K562 (cell line): ENCODE measurements around the gene BAIAP2. TPM values are rescaled to one million over a fixed set of nuclear protein-coding genes. Genes with fewer than 3 reads are reported as not detected.

Experiments
- ATF1 ChIP-seq, 2 experiments: fragments of 450-650 bp in 1 of 2; IDR thresholded peaks; 2 replicates each; pipeline ENCODE4 v1.6.1; 2016; ENCODE audit warnings: missing compliant biosample characterization in 1 of 2, missing genetic modification characterization in 1 of 2
- ATF7 ChIP-seq: fragments of 450-650 bp; IDR thresholded peaks from 2 replicates; pipeline ENCODE4 v1.7.1; 2014; ENCODE audit warnings: mild to moderate bottlenecking, moderate library complexity
- BRF2 ChIP-seq: IDR thresholded peaks from 3 replicates; pipeline ENCODE4 v1.6.1; 2011; ENCODE audit warnings: borderline replicate concordance, mild to moderate bottlenecking; ENCODE audit not compliant: insufficient read length, insufficient read depth
- CREB1 ChIP-seq, 2 experiments: sonication (generic) in 1 of 2; formaldehyde crosslinking in 1 of 2; IDR thresholded peaks; 2 replicates each; pipeline versions ENCODE4 v1.6.1 to v1.8.0; 2012 to 2022; ENCODE audit warnings: inconsistent platforms in 1 of 2, mild to moderate bottlenecking in 1 of 2, missing genetic modification reagents in 1 of 2, moderate library complexity in 1 of 2
- HMGXB4 ChIP-seq: sonication (generic); formaldehyde crosslinking; IDR thresholded peaks from 2 replicates; pipeline ENCODE4 v1.8.1; 2023; ENCODE audit warnings: mild to moderate bottlenecking, missing genetic modification reagents
- IRF1 ChIP-seq: sonication (generic); formaldehyde crosslinking; IDR thresholded peaks from 2 replicates; pipeline ENCODE4 v1.8.0; 2022; ENCODE audit warnings: missing genetic modification reagents, mild to moderate bottlenecking, borderline replicate concordance
- MEIS2 ChIP-seq: fragments of 450-650 bp; IDR thresholded peaks from 2 replicates; pipeline ENCODE4 v1.6.1; 2014; ENCODE audit warnings: mild to moderate bottlenecking; ENCODE audit not compliant: partially characterized antibody
- MYNN ChIP-seq, 2 experiments: sonication (generic); formaldehyde crosslinking in 1 of 2; IDR thresholded peaks; 2 replicates each; pipeline versions ENCODE4 v1.5.0 to v1.6.1; 2016 to 2020; ENCODE audit warnings: antibody characterized with exemption in 1 of 2, missing genetic modification reagents in 1 of 2
- SP1 ChIP-seq: sonication (generic); formaldehyde crosslinking; IDR thresholded peaks from 2 replicates; pipeline ENCODE4 v1.8.1; 2022; ENCODE audit warnings: mild to moderate bottlenecking, missing genetic modification reagents
- SRSF1 ChIP-seq: fragments of 200-400 bp; formaldehyde crosslinking; IDR thresholded peaks from 2 replicates; pipeline ENCODE4 v1.6.1; 2017; ENCODE audit warnings: mild to moderate bottlenecking, low read depth, low read length, moderate library complexity
- STAT5B ChIP-seq: fragments of 250-450 bp; sonication (Bioruptor Pico); IDR thresholded peaks from 2 replicates; pipeline ENCODE4 v1.8.0; 2021; ENCODE audit warnings: mild to moderate bottlenecking, inconsistent platforms
- TCF3 ChIP-seq: sonication (generic); formaldehyde crosslinking; IDR thresholded peaks from 2 replicates; pipeline ENCODE4 v1.4.0; 2020; ENCODE audit warnings: mild to moderate bottlenecking, missing genetic modification reagents
- ZNF146 ChIP-seq: IDR thresholded peaks from one replicate; pipeline ENCODE4 v1.6.1; 2018; ENCODE audit warnings: missing compliant biosample characterization; ENCODE audit not compliant: unreplicated experiment
- ZNF3 ChIP-seq: fragments of 250-450 bp; sonication (Bioruptor Pico); IDR thresholded peaks from 2 replicates; pipeline ENCODE4 v1.5.0; 2021; ENCODE audit warnings: mild to moderate bottlenecking, moderate library complexity
- ZNF551 ChIP-seq: fragments of 250-450 bp; sonication (Bioruptor Pico); IDR thresholded peaks from 2 replicates; pipeline ENCODE4 v1.5.0; 2021; ENCODE audit warnings: mild to moderate bottlenecking, moderate library complexity
- ZSCAN32 ChIP-seq: fragments of 450-650 bp; formaldehyde crosslinking; IDR thresholded peaks from 2 replicates; pipeline ENCODE4 v1.4.0; 2020; ENCODE audit warnings: mild to moderate bottlenecking, moderate library complexity
- polyA plus RNA-seq, 8 experiments: library from polyadenylated mRNA; depleted of rRNA in 4 of 8; stranded (reverse) in 5 of 8; unstranded in 3 of 8; fragments of >200 nt; fragmentation: Nextera tagmentation in 2 of 8; fragmentation: Illumina TruSeq in 1 of 8; extraction: Ambion mirVana in 2 of 8; extraction: Trizol in 1 of 8; gene quantifications; 2 replicates each; pipeline versions ENCODE4 v1.2.1 to v1.2.3, GENCODE V29; 2011 to 2014; ENCODE audit warnings: inconsistent platforms in 1 of 8, missing spikeins in 1 of 8
- total RNA-seq, 7 experiments: library from RNA; depleted of rRNA in 6 of 7; stranded (reverse); fragments of >200 nt in 6 of 7; fragmentation: Illumina TruSeq in 2 of 7; extraction: Trizol in 2 of 7; gene quantifications; 2 replicates each; pipeline versions ENCODE4 v1.2.1 to v1.2.3, GENCODE V29; 2011 to 2021; ENCODE audit warnings: low replicate concordance in 1 of 7
- TF ChIP-seq, protein P1 (sequence below): fragments of 150-350 bp; IDR thresholded peaks from 2 replicates; pipeline ENCODE4 v1.6.1; 2014; ENCODE audit warnings: low read depth, mild to moderate bottlenecking, low read length, borderline replicate concordance
- TF ChIP-seq, protein P2 (sequence below), 3 experiments: IDR thresholded peaks in 2 of 3; conservative IDR thresholded peaks in 1 of 3; 2 replicates each; pipeline ENCODE4 v1.5.1; 2011 to 2012; ENCODE audit warnings: low read length in 3 of 3, mild to moderate bottlenecking in 3 of 3, control low read depth in 2 of 3, improper control_type of control experiment in 1 of 3, inconsistent platforms in 1 of 3, low read depth in 1 of 3, mixed read lengths in 1 of 3, moderate library complexity in 1 of 3; ENCODE audit not compliant: insufficient read depth in 2 of 3

BAIAP2 gene
- total and polyA plus RNA-seq, 9 of the 15 experiments (the other 6 are each of a cell fraction or from before 2014, with no cell fraction given), result 2.3 to 51.6 (median 18.4) TPM

DNA sequence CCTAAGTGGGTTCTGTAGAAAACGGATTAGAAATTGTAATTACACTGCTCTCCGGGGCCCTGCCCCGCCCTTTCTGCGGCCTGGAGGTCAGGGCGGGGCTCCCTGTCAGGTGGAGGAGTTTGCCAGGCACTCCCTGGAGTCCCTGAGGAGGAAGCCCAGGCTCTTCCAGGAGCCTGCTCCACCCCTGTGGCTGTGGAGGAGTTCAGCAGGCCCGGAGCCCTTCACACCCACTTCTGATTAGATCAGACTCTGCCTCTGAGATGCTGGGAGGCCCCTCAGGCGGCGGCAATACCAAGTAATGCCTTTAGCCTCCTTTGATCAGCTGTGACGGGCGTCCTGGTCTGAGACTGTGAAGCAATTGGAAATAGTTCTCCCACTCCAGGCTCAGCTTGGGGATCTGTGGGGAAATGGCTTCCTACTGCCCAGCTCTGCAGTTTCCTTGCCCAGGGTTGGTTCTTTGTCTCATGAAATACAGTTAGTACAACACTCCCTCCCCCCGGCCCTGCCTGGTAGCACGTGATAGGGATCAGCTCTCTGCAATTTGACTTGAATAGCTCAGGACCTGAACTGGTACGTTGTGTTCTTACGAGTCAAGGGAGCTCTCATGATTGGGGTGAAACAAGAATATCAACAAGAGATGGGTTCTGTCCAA, 22.3 kb downstream of the BAIAP2 start (continued):
- TF ChIP-seq IRF1 (CRISPR knock-in tag), result no peak
- peak; percentile 58; the same call in 1 of the 2 replicates for TF ChIP-seq MYNN (IDR thresholded peaks at IDR 0.05)
- TF ChIP-seq MYNN (CRISPR knock-in tag; IDR thresholded peaks at IDR 0.05), result no peak
- TF ChIP-seq TCF3 (CRISPR knock-in tag), result peak; percentile 47
- TF ChIP-seq MEIS2, result peak; percentile 29
- no peak for TF ChIP-seq ZSCAN32 (CRISPR knock-in tag)
- TF ChIP-seq, protein P1, sequence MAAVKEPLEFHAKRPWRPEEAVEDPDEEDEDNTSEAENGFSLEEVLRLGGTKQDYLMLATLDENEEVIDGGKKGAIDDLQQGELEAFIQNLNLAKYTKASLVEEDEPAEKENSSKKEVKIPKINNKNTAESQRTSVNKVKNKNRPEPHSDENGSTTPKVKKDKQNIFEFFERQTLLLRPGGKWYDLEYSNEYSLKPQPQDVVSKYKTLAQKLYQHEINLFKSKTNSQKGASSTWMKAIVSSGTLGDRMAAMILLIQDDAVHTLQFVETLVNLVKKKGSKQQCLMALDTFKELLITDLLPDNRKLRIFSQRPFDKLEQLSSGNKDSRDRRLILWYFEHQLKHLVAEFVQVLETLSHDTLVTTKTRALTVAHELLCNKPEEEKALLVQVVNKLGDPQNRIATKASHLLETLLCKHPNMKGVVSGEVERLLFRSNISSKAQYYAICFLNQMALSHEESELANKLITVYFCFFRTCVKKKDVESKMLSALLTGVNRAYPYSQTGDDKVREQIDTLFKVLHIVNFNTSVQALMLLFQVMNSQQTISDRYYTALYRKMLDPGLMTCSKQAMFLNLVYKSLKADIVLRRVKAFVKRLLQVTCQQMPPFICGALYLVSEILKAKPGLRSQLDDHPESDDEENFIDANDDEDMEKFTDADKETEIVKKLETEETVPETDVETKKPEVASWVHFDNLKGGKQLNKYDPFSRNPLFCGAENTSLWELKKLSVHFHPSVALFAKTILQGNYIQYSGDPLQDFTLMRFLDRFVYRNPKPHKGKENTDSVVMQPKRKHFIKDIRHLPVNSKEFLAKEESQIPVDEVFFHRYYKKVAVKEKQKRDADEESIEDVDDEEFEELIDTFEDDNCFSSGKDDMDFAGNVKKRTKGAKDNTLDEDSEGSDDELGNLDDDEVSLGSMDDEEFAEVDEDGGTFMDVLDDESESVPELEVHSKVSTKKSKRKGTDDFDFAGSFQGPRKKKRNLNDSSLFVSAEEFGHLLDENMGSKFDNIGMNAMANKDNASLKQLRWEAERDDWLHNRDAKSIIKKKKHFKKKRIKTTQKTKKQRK, result no peak
- TF ChIP-seq CREB1 (IDR thresholded peaks at IDR 0.05), result peak; percentile 27; the same call in 1 of the 2 replicates
- TF ChIP-seq CREB1 (CRISPR knock-in tag; IDR thresholded peaks at IDR 0.05), result peak; percentile 32; the same call in 1 of the 2 replicates
- TF ChIP-seq ATF1 (CRISPR knock-in tag; IDR thresholded peaks at IDR 0.05), result no peak
- TF ChIP-seq ATF1 (tag; IDR thresholded peaks at IDR 0.05), result no peak
- TF ChIP-seq SP1 (CRISPR knock-in tag), result peak; percentile 73
- TF ChIP-seq ATF7, result peak; percentile 89
- TF ChIP-seq, protein P2, sequence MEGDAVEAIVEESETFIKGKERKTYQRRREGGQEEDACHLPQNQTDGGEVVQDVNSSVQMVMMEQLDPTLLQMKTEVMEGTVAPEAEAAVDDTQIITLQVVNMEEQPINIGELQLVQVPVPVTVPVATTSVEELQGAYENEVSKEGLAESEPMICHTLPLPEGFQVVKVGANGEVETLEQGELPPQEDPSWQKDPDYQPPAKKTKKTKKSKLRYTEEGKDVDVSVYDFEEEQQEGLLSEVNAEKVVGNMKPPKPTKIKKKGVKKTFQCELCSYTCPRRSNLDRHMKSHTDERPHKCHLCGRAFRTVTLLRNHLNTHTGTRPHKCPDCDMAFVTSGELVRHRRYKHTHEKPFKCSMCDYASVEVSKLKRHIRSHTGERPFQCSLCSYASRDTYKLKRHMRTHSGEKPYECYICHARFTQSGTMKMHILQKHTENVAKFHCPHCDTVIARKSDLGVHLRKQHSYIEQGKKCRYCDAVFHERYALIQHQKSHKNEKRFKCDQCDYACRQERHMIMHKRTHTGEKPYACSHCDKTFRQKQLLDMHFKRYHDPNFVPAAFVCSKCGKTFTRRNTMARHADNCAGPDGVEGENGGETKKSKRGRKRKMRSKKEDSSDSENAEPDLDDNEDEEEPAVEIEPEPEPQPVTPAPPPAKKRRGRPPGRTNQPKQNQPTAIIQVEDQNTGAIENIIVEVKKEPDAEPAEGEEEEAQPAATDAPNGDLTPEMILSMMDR (IDR thresholded peaks at IDR 0.05 in 2 of 3, conservative IDR thresholded peaks at IDR 0.05 in 1 of 3; ENCODE audit: insufficient read depth in 2 of 3, low read depth in 1 of 3, low read length in 3 of 3), result peak in 2 of 3 experiments; percentile 3 to 28; a peak in 3 of 6 replicates
- no peak for TF ChIP-seq ZNF146 (CRISPR knock-in tag)
- TF ChIP-seq BRF2, result no peak
- TF ChIP-seq ZNF3 (CRISPR knock-in tag), result no peak
- TF ChIP-seq ZNF551 (CRISPR knock-in tag), result no peak
- no peak for TF ChIP-seq SRSF1
- TF ChIP-seq STAT5B (CRISPR knock-in tag), result no peak
- no peak for TF ChIP-seq HMGXB4 (CRISPR knock-in tag)
